HEK293 (cell line): ENCODE measurements around the gene PUM1.

Source experiments
- CTCF ChIA-PET: fragments of 350-600 bp; formaldehyde crosslinking; extraction: SDS; loops from one replicate; lab custom pipeline; 2021; ENCODE audit warnings: antibody characterized with exemption; lab: Yijun Ruan, JAX
- POLR2A ChIA-PET: fragments of 300-600 bp; formaldehyde crosslinking; extraction: SDS; loops from one replicate; lab custom pipeline; 2020; ENCODE audit warnings: antibody characterized with exemption, inconsistent platforms; lab: Yijun Ruan, JAX
- H3K27ac ChIP-seq: fragments of 200-500 bp; sonication (Bioruptor generic); 2 replicates; pipeline ENCODE4 v1.5.1; 2014; ENCODE audit warnings: low read depth, low read length, control low read depth, inconsistent platforms; ENCODE audit errors: extremely low read depth
- H3K36me3 ChIP-seq, 2 experiments: fragments of 200-500 bp in 1 of 2; sonication (Bioruptor generic) in 1 of 2; 1 replicate in 1 of 2; 2 replicates in 1 of 2; pipeline ENCODE4 v1.5.1; 2014 to 2017; ENCODE audit warnings: inconsistent platforms in 2 of 2, low read length in 2 of 2; ENCODE audit not compliant: control insufficient read depth in 2 of 2, insufficient read depth in 1 of 2
- H3K4me1 ChIP-seq: fragments of 200-500 bp; sonication (Bioruptor generic); 2 replicates; pipeline ENCODE4 v1.5.1; 2014; ENCODE audit warnings: mild to moderate bottlenecking, low read length, inconsistent platforms; ENCODE audit not compliant: control insufficient read depth, insufficient read depth
- H3K4me3 ChIP-seq: 2 replicates; pipeline ENCODE4 v1.5.1; 2011; ENCODE audit warnings: low read depth, mild to moderate bottlenecking, control low read depth, low read length, moderate library complexity
- H3K9me3 ChIP-seq: fragments of 200-500 bp; sonication (Bioruptor generic); 2 replicates; pipeline ENCODE4 v1.5.1; 2014; ENCODE audit warnings: low read depth, low read length, inconsistent platforms; ENCODE audit not compliant: control insufficient read depth, insufficient read depth
- ATF2 ChIP-seq: fragments of 450-650 bp; formaldehyde crosslinking; IDR thresholded peaks from 2 replicates; pipeline ENCODE4 v1.5.1; 2016; ENCODE audit warnings: missing biosample characterization, missing genetic modification characterization, low read depth
- CTCF ChIP-seq: fragments of 450-650 bp; formaldehyde crosslinking; IDR thresholded peaks from 2 replicates; pipeline ENCODE4 v1.5.1; 2016; ENCODE audit warnings: missing biosample characterization, missing genetic modification characterization
- EGR2 ChIP-seq: fragments of 450-650 bp; formaldehyde crosslinking; IDR thresholded peaks from 2 replicates; pipeline ENCODE4 v1.5.1; 2016; ENCODE audit warnings: low read depth, missing biosample characterization, missing genetic modification characterization
- HOXD13 ChIP-seq: sonication (generic); formaldehyde crosslinking; IDR thresholded peaks from 2 replicates; pipeline ENCODE4 v1.8.0; 2022; ENCODE audit warnings: missing genetic modification reagents, borderline replicate concordance
- KLF10 ChIP-seq: fragments of 450-650 bp; IDR thresholded peaks from 2 replicates; pipeline ENCODE4 v1.5.1; 2018; ENCODE audit warnings: missing biosample characterization, mild to moderate bottlenecking, missing genetic modification characterization
- SCRT1 ChIP-seq: fragments of 450-650 bp; formaldehyde crosslinking; IDR thresholded peaks from 2 replicates; pipeline ENCODE4 v1.5.1; 2016; ENCODE audit warnings: missing biosample characterization, missing genetic modification characterization, borderline replicate concordance
- SCRT2 ChIP-seq: fragments of 450-650 bp; formaldehyde crosslinking; IDR thresholded peaks from 2 replicates; pipeline ENCODE4 v1.5.1; 2016; ENCODE audit warnings: missing biosample characterization, missing genetic modification characterization
- ZBTB20 ChIP-seq: fragments of 450-650 bp; formaldehyde crosslinking; IDR thresholded peaks from 2 replicates; pipeline ENCODE4 v1.5.1; 2016; ENCODE audit warnings: missing biosample characterization, missing genetic modification characterization
- ZBTB21 ChIP-seq: fragments of 450-650 bp; formaldehyde crosslinking; IDR thresholded peaks from 2 replicates; pipeline ENCODE4 v1.5.1; 2017; ENCODE audit warnings: missing biosample characterization, missing genetic modification characterization
- ZBTB48 ChIP-seq: fragments of 450-650 bp; formaldehyde crosslinking; IDR thresholded peaks from 2 replicates; pipeline ENCODE4 v1.5.1; 2016; ENCODE audit warnings: missing biosample characterization, missing genetic modification characterization
- ZEB2 ChIP-seq: fragments of 450-650 bp; formaldehyde crosslinking; IDR thresholded peaks from 2 replicates; pipeline ENCODE4 v1.5.1; 2016; ENCODE audit warnings: missing biosample characterization, missing genetic modification characterization
- ZNF10 ChIP-seq: fragments of 450-650 bp; formaldehyde crosslinking; IDR thresholded peaks from 2 replicates; pipeline ENCODE4 v1.5.1; 2017; ENCODE audit warnings: missing biosample characterization, missing genetic modification characterization
- ZNF169 ChIP-seq: fragments of 450-650 bp; formaldehyde crosslinking; IDR thresholded peaks from 2 replicates; pipeline ENCODE4 v1.5.1; 2016; ENCODE audit warnings: missing biosample characterization, missing genetic modification characterization
- ZNF221 ChIP-seq: fragments of 450-650 bp; formaldehyde crosslinking; IDR thresholded peaks from 2 replicates; pipeline ENCODE4 v1.5.1; 2017; ENCODE audit warnings: missing biosample characterization, missing genetic modification characterization, borderline replicate concordance
- ZNF223 ChIP-seq: fragments of 450-650 bp; formaldehyde crosslinking; IDR thresholded peaks from 2 replicates; pipeline ENCODE4 v1.5.1; 2016; ENCODE audit warnings: missing biosample characterization, missing genetic modification characterization
- ZNF23 ChIP-seq: fragments of 450-650 bp; formaldehyde crosslinking; IDR thresholded peaks from 2 replicates; pipeline ENCODE4 v1.5.1; 2016; ENCODE audit warnings: missing biosample characterization, missing genetic modification characterization, borderline replicate concordance
- ZNF274 ChIP-seq, 2 experiments: fragments of 200-500 bp in 1 of 2; fragments of 450-650 bp in 1 of 2; sonication (Bioruptor generic) in 1 of 2; formaldehyde crosslinking in 1 of 2; IDR thresholded peaks; 2 replicates each; pipeline versions ENCODE4 v1.5.1 to v1.6.1; 2014 to 2016; ENCODE audit warnings: borderline replicate concordance in 1 of 2, inconsistent platforms in 1 of 2, low read length in 1 of 2, missing biosample characterization in 1 of 2, missing genetic modification characterization in 1 of 2
- ZNF280D ChIP-seq: fragments of 450-650 bp; formaldehyde crosslinking; IDR thresholded peaks from 2 replicates; pipeline ENCODE4 v1.5.1; 2016; ENCODE audit warnings: missing biosample characterization, missing genetic modification characterization
- ZNF311 ChIP-seq: fragments of 450-650 bp; formaldehyde crosslinking; IDR thresholded peaks from 2 replicates; pipeline ENCODE4 v1.5.1; 2017; ENCODE audit warnings: missing biosample characterization, missing genetic modification characterization, borderline replicate concordance
- ZNF366 ChIP-seq: fragments of 450-650 bp; formaldehyde crosslinking; conservative IDR thresholded peaks from 2 replicates; pipeline ENCODE4 v1.5.1; 2016; ENCODE audit warnings: missing biosample characterization, missing genetic modification characterization
- ZNF501 ChIP-seq: fragments of 450-650 bp; formaldehyde crosslinking; IDR thresholded peaks from 2 replicates; pipeline ENCODE4 v1.5.1; 2016; ENCODE audit warnings: missing biosample characterization, missing genetic modification characterization
- ZNF629 ChIP-seq: fragments of 450-650 bp; formaldehyde crosslinking; IDR thresholded peaks from 2 replicates; pipeline ENCODE4 v1.5.1; 2017; ENCODE audit warnings: missing biosample characterization, missing genetic modification characterization
- TF ChIP-seq, protein P1 (sequence below): fragments of 450-650 bp; formaldehyde crosslinking; IDR thresholded peaks from 2 replicates; pipeline ENCODE4 v1.5.1; 2017; ENCODE audit warnings: missing biosample characterization, missing genetic modification characterization
- TF ChIP-seq, protein P2 (sequence below): fragments of 450-650 bp; formaldehyde crosslinking; IDR thresholded peaks from 2 replicates; pipeline ENCODE4 v1.5.1; 2017; ENCODE audit warnings: missing biosample characterization, missing genetic modification characterization

PUM1 gene

GRCh38 chr1:30991862-30992606, 73.5 kb downstream of the PUM1 start (continued):
- TF ChIP-seq ZNF274 (IDR thresholded peaks at IDR 0.05; ENCODE audit: low read length) (no peak), ZNF274 (tag by site-specific recombination; IDR thresholded peaks at IDR 0.05; ENCODE audit: borderline replicate concordance) (no peak), ZBTB48 (0 out of 2 replicates have a peak, but pooled peaks have one; percentile 21), ZNF221 (tag by site-specific recombination) (no peak), ZNF501 (tag by site-specific recombination) (no peak), ZNF23 (no peak), ZNF366 (tag by site-specific recombination) (peak; percentile 60; the same call in 1 of the 2 replicates), SCRT2 (tag by site-specific recombination) (peak; percentile 91), ZEB2 (tag by site-specific recombination) (peak; percentile 28; the same call in 1 of the 2 replicates), EGR2 (tag by site-specific recombination) (no peak)
- TF ChIP-seq, protein P1, sequence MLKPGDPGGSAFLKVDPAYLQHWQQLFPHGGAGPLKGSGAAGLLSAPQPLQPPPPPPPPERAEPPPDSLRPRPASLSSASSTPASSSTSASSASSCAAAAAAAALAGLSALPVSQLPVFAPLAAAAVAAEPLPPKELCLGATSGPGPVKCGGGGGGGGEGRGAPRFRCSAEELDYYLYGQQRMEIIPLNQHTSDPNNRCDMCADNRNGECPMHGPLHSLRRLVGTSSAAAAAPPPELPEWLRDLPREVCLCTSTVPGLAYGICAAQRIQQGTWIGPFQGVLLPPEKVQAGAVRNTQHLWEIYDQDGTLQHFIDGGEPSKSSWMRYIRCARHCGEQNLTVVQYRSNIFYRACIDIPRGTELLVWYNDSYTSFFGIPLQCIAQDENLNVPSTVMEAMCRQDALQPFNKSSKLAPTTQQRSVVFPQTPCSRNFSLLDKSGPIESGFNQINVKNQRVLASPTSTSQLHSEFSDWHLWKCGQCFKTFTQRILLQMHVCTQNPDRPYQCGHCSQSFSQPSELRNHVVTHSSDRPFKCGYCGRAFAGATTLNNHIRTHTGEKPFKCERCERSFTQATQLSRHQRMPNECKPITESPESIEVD, result peak; percentile 45
- TF ChIP-seq, all 188 proteins: peak for 11

DNA sequence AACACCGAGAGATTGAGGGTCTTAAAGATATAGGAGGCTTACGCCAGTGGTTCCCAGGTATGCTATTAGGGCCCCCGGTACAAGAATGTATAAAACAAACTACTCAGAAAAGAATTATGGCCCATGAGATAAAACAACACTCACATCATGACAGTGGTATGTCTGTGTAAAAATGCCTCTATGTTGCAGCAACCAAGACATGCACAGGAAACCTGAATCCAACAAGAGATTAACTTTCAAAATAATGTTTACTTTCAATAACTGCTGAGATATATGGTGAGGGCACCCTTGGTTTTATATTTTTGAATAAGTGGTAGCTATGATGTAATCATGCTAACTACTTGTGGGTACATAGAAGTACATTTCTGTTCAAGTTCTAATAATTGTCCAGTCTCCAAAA, 74.9 kb downstream of the PUM1 start:
- POLR2A ChIA-PET, result no interaction called here
- Histone ChIP-seq H3K9me3 (no peaks in the 10 kb centered on the region), H3K4me3 (no peak overlapping the region), H3K36me3 (peaks cover 0 to 66% of the 10 kb centered on the region in 2 experiments; a peak in 2 of 3 replicates), H3K27ac (no peak overlapping the region), H3K4me1 (peaks cover 24% of the 10 kb centered on the region)
- CTCF ChIA-PET, result interaction anchor here (1.3 to 1.8 kb wide), 2 partner anchors 9 to 13 kb away, joined by 3 to 5 read pairs; no protein-coding TSS in a partner anchor
- peak; percentile 40; the same call in 1 of the 2 replicates for TF ChIP-seq ATF2
- TF ChIP-seq ZNF169, result no peak
- peak; percentile 17; the same call in 1 of the 2 replicates for TF ChIP-seq ZNF629 (tag by site-specific recombination)
- TF ChIP-seq ZBTB21 (tag by site-specific recombination), result no peak
- TF ChIP-seq SCRT1 (tag by site-specific recombination), result no peak
- TF ChIP-seq HOXD13 (CRISPR knock-in tag), result no peak
- TF ChIP-seq, protein P2, sequence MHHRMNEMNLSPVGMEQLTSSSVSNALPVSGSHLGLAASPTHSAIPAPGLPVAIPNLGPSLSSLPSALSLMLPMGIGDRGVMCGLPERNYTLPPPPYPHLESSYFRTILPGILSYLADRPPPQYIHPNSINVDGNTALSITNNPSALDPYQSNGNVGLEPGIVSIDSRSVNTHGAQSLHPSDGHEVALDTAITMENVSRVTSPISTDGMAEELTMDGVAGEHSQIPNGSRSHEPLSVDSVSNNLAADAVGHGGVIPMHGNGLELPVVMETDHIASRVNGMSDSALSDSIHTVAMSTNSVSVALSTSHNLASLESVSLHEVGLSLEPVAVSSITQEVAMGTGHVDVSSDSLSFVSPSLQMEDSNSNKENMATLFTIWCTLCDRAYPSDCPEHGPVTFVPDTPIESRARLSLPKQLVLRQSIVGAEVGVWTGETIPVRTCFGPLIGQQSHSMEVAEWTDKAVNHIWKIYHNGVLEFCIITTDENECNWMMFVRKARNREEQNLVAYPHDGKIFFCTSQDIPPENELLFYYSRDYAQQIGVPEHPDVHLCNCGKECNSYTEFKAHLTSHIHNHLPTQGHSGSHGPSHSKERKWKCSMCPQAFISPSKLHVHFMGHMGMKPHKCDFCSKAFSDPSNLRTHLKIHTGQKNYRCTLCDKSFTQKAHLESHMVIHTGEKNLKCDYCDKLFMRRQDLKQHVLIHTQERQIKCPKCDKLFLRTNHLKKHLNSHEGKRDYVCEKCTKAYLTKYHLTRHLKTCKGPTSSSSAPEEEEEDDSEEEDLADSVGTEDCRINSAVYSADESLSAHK (tag by site-specific recombination), result no peak
- TF ChIP-seq KLF10 (tag by site-specific recombination), result no peak
- no peak for TF ChIP-seq CTCF (tag by site-specific recombination)
- no peak for TF ChIP-seq ZNF280D
- no peak for TF ChIP-seq ZBTB48
- no peak for TF ChIP-seq ZNF311 (tag by site-specific recombination)
- peak; percentile 20; the same call in 1 of the 2 replicates for TF ChIP-seq ZNF10
- 0 out of 2 replicates have a peak, but pooled peaks have one; percentile 23 for TF ChIP-seq ZBTB20 (tag by site-specific recombination)
- TF ChIP-seq ZNF223 (tag by site-specific recombination), result no peak
